HG03378 (cell line): ENCODE measurements around the gene MT1H.

Experiments used
- ATAC-seq: cut with Tn5 transposase; IDR thresholded peaks from one replicate; pipeline ENCODE4 v1.9.1; 2021; ENCODE audit warnings: mild to moderate bottlenecking, moderate library complexity; ENCODE audit not compliant: unreplicated experiment

MT1H gene

DNA sequence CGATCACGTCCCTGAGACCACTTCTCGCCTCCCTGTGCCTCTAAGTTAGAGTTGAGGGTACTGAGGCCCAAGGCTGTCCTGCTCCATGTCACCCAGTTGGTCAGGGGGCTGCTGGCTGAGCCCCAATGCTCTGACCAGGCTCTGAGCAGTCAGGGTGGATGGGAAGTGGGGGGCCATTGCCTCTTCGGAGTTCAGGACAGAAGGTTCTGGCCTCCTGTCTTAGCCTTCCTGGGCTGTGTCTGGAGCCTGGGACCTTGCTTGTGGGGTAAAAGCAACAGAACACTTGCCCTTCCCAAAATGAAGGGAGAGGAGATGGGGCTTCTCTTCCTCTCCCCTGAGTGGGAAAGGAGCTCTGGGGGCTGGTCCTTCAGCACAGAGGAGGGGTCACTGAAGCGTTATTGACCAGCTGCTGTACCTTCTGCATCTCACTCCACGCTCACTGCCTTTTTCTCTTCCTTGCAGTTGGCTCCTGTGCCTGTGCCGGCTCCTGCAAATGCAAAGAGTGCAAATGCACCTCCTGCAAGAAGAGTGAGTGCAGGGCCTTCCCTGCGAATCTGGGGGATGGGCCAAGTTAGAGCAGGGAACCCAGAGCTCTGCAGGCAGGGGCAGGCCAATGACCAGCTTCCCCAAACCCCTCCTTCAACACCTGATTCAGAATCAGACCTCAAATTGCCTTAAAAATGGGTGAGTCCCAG is 13.2 kb downstream of the MT1H start:
- no peak for ATAC-seq

DNA sequence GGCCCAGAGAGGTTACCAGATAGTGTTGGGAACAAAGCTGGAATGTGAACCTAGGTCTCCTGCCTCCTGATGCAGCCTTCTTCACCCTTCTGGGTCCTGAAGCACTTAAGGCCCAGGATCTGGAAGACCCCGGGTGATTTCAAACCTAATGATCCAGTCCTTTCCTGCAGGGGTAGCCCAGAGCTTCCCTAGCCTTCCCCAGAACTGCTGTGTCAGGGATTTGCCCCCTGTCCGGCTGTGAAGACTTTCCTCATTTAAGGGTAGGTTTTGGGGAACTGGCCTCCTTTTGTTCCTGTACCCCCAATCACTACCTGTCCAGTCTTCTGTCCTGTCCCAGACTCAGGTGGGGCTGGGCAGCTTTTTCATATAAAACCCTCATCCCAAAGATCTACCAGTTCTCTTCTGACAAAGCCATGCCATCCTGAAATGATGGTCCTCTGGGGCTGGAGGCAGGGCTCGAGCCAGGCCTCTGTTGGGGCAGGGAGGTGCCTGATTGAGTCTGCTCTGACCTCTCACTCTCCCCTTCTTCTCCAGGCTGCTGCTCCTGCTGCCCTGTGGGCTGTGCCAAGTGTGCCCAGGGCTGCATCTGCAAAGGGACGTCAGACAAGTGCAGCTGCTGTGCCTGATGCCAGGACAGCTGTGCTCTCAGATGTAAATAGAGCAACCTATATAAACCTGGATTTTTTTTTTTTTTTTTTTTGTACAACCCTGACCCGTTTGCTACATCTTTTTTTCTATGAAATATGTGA is 14.0 kb downstream of the MT1H start:
- ATAC-seq = no peak

DNA sequence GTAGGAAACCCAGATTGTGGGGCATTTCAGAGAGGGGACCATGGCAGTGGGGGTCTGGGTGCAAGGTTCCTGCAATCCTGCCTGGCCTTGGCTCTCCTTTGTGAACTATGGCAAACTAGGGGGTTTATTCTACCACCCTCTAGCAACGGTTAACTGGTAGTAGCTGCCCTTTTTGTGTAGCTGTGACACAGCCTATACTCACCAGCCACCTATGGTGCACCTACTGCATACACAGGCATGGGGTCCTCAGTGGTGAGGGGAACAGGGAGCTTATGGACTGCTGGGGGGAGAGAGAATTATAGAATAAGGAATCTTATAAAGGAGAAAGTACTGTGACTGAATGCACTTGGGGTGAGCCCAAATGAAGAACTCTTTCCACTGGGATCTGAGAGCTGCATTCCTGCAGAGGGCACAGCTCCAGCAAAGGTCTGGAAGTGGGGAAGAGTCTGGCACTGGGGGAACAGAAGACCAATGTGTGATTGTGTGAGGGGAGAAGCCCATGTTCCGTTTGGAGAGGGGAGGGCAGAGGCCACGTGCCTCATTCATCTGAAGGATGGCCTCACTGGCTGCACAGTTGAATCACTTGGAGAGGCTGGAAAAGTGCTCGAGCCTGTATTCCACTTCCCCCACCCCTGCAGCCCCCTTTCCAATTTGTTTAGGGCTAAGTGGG is 14.8 kb downstream of the MT1H start:
- no peak for ATAC-seq

DNA sequence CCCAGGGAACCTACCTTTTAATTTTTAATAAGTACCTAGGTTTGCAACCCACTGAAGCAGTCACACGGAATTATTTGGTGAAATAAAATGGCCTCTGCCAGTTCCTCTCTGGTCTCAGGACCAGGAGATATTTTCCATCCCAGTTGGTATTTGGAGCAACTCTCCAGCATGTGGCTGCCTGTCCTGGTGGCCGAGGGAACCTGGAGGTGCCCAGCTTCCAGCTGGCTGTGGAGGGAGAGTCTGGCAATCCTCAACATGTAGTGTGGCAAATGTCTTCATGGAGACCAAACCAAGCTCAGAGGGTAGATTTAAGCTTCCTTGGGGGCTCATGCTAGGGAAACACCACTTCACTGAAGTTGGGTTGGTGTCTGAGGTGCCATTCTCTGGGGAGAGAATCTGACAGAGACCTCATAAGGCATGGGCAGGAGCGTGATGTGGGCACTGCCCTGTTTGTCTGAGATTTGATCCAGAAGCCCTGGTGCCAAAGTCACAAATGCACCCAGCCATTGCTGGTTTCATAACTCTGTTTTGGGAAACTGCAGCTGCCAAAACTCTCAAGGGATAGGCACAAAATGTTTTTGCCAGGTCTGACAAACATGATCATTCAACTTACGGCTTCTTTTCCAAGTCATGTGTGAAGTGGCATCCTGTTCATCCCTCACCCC is 15.4 kb downstream of the MT1H start:
- ATAC-seq = no peak

DNA sequence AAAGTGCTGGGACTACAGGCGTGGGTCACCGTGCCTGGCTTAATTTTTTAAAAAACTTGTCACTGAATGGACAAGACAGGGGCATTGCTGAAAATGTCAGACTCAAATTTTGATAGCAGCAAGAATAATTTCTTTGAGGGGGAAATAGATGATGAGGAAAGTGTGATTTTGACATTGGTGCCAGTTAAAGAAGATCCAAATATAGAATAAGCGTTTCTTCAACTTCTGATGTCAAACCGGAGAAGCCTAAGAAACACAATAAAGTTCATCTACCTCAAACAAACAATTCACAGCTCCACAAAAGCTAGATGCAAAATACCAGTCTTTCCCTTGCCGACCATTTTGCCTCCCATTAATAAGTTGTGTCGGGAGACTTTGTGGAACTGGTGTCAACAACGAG is 17.1 kb downstream of the MT1H start:
- ATAC-seq = no peak

DNA sequence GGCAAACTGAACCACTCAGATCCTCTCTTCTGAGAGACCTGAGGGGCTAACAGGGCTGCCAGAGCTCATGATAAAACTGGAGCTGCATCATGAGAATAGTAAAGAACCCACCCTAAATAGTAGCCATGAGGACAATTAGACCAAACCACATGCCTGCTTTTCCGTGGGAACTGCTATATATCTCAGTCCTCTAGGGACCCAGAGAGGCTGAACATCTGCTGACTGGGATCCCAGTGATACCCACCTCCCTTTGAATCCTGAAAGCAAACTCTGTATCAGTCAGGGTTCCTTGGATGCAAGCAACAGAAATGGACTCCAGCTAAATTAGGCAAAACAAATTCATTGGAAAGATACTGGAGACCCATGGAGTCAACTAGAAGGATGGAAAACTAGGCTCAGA is 19.1 kb downstream of the MT1H start:
- ATAC-seq = no peak

DNA sequence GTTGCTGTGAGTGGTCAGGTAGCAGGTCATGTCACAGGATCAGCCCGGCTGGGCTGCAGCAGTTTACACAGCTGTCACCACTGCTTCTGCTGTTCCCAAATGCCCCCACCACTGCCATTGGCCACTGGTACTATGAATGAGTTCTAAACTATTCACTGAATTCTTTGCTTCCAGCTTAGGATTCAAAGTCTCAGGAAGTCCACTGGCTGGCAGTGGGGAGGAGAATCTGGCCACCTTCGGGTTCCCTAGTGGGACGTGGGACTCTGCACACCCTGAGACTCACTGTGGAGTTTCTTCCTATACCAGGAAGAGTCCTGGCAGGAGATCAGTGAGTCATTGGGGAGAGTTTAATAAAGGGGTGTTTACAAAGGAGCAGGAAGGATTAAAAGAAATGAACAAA is 19.6 kb downstream of the MT1H start:
- no peak for ATAC-seq

DNA sequence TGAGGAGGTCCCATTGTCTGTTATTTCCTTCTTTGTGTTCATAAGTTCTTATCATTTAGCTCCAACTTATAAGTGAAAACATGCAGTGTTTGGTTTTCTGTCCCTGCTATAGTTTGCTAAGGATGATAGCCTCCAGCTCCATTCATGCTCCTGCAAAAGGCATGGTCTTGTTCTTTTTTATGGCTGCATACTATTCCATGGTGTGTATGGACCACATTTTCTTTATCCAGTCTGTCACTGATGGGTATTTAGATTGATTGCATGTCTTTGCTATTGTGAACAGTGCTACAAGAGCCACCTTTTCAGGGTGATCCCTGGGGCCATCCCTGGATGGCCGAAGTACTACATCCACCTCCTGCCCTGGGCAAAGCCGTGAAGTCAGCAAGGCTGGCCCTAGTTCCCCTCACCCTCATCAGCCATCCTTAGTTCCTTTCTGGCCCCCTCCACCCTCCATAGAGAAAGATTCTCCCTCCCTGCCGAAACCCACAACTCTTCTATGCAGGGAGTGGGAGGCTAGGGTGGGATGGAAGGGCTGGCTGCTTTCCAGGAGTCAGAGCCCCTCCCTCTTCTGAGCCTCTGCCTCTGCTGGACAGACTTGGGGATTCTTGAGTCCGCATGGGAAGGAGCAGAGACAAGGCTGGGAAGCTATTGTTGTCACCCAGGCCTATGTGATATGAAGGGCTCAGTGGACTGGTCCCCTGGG is 21.0 kb downstream of the MT1H start:
- no peak for ATAC-seq

DNA sequence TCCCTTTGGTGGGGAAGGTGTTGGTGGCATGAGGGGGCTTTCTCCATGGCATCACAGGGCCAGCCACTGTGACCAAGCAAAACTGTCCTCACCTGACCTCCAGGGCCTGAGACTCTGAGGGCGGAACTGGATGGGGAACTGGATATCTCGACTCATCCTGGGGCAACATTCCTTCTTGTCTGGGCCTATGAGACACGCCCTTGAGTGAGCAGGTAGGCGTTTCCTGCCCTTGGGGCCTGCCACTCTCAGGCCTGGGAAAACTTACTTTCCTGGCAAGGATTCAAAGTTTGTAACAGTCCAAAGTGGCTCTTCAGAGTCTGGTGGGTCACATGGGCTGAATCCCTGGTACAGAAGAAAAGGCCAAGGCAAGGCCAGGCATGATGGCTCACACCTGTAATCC is 22.3 kb downstream of the MT1H start:
- no peak for ATAC-seq

DNA sequence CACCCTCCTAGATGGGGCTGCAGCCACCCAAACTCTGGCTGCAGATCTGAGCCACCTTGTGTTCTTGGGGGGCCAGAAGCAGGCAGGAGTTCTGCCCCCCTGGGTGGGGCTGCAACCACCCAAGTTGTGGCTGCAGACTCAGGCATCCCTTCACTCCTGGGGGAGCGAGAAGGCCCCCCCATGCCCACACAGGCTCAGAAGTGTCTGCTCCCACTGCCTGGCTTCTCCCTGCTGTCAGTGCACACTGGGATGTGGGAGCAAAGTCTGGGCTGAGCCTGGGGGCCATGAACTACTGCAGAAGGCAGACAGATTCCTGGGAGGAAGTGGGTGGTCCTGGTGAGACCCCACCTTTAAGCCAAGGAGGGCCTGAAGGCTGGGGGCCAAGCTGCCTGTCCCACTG is 25.6 kb downstream of the MT1H start:
- ATAC-seq = no peak

DNA sequence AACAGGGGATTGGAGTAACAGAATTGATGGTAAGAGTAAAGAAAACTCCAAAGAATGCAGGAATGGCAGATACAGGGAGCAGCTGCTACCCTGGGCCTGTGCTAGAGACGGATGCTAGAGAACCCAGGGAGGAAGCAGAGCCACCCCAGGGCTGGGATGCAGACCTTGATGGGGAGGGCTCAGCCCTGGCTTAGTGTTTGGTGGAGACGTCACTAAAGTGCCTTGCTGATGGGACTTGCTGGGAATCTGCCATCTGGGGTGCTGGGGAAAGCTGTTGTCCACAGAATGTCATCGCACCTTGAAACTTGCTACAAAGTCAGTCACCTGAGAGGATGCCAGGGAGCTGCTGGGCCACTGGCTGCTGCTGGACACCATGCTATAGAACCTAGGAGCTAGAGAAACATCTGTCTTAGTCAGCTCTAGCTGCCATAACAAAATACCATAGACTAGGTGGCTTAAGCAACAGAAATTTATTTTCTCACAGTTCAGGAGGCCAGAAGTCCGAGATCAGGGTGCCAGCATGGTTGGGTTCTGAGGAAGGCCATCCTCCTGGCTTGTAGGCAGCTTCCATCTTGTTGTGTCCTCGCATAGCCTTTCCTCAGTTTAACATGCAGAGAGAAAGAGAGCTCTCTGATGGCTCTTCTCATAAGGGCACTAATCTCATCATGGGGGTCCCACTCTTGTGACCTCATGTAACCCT is 28.0 kb downstream of the MT1H start:
- no peak for ATAC-seq

DNA sequence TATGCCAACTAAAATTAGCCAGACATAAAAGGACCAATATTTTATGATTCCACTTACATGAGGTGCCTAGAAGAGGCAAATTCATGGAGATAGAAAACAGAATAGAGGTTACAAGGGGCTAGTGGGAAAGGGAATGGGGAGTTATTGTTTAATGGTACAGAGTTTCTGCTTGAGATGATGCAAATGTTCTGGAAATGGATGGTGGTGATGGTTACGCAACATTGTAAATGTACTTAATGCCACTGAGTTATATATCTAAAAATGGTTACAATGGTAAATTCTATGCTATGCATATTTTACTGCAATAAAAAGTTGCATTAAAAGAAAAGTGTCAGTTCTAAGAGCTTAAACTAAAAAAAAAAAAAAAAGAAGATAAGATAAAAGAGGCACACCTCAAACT is 30.6 kb downstream of the MT1H start:
- ATAC-seq = no peak

DNA sequence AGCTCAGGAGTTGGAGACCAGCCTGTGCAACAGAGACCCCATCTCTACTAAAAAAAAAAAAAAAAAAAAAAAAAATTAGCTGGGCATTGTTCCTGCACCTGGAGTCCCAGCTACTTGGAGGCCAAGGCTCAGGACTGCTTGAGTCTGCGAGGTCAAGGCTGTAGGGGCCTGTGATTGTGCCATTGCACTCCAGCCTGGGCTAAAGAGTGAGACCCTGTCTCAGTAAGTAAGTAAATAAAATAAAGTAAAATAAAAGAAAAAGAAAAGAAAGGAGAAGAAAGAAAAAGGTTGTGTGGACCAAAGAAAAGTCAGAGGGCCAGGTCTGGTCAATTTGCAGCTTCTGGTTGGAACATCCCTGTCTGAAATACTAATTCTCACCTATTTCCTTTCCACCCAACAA is 31.0 kb downstream of the MT1H start:
- ATAC-seq = no peak

DNA sequence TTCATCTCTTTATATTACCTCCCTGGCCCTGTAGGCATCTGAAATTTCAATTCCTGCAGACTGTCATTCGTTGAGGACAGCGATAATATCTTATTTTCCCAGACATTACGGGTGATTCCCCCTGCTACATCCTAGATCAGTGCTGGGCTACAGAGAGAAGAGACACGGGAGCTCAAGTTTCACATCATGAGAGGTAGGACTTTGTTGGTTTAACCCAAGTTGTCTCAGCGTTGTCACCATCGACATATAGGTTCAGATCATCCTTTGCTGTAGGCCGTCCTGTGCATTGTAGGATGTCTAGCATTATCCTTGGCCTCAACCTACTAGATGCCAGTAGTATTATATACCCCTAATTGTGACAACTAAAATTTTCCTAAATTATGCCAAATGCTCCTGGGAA is 31.9 kb downstream of the MT1H start:
- ATAC-seq = no peak

DNA sequence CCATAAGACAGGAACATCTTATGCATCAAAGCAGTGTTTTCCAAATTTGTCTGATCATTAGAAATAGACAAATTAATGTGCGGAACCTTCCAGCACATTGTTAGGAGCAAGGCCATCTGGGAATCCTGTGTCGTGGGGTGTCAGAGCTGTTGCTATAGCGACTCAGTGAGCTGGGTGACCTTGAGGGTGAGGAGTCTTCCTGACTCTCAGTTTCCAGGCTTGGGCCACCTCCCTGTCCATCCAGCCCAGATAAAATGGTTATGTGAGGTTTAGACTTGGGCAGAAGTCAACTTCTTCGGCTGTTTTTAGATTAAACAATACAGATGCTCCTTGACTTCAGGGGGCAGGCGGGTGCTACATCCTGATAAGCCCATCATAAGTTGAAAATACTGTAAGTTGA is 33.2 kb downstream of the MT1H start:
- ATAC-seq = no peak

DNA sequence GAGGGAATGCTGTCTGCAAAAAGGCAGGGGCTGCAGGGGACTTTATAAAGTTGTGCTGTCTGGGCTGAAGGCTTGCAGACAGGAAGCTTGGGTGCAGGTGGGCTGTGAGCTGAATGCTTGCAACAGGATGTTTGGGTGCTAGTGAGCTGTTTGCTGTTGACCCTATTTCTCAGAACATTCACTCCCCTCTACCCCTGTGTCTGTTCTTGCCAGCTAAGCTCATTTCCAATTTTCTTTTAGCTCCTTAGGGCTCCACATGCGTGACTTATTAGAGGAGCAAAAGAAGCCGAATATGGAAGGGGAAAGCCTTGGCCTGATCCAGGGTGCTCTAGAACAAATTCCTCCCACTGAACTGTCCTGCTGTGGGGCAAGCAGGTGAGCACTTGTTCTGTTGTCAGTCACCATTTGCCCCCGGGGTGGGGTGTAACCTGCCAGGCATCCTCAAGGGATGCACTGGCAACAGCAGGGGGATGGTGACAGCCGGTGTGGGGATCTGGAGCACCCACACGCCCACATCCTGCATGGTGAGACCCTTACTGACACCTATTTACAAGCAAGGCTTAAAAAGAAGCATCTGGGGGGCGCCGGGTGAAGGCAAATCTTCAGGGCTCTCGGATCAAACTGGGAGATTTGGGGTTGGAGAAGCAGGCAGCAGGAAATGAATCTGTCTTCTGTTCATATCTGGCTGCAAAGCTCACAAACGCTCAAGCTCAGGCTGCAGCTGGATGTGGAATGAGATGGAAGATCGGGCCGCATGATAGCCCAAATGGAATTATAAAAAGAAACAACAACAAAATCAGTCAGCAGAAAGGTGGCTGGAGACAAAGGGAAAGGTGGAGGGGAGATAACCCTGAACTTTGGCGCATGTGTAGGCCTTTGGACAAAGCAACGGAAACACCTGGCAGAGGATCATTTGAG is 39.2 kb downstream of the MT1H start:
- ATAC-seq = no peak

DNA sequence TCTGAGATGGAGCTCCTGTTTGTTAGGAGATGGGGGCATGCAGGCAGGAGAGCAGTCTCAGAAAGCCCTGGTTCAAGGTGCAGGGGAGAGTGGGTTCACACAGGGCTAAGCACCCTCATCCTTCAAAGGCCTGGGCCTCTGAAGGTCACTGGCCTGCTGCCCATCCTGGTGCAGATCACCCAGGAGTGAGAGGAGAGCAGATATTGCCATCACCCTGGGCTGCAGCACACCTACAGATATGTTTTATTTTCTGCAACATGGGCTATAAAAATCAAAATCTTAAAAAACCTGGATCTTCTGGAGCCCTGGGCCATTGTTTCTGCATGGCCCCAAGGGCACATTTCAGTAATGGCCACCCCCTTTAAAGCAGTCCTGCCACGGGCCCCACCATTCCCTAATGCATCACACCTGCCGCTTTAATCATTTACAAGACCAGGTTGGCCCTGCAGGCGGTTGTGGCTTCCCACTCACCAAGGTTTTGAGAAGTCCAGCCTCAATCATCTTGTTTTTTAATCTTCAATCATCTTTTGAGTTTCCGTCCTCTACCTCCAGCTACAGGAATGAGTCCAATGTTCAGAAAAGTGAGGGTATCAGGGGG is 39.9 kb downstream of the MT1H start:
- ATAC-seq = no peak

DNA sequence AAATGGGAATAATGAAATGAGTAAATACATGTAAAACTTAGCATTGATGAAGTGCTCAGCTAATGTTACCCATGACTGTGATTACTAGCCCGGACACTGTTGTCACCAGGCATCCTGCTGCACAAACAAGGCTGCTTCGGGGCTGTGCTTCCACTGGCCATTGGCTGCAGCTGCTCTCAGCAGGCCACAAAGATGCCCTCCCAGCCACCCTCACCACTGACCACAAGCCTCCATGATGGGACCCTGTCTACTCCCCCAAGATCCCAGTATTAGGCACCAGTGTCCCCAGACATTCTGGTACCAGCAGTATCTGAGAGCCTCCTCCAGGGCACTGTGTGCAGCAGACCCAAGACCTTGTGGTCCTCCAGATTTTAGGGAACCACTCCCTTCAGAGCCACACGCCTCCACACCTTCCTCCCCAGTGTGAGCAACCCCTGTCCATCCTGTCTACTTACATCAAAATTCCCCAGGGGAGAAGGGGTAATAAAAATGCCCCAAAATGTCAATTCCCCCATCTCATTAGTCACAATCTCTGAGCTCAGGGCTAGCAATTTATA is 40.6 kb downstream of the MT1H start:
- no peak for ATAC-seq

DNA sequence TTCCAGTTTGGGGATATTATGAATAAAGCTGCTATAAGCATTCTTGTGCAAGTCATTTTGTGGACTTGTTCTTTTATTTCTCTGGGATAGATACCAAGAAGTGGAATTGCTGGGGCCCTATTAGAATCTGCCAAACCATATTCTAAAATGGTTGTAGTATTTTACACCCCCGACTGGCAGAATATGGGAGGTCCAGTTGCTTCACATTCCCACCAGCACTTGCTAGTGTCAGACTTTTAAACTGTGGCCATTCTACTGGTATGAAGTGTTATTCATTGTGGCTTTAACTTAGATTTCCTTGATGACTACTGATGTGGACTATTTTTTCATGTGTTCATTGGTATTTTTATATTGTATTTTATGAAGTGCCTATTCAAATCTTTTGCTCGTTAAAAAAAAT is 42.2 kb downstream of the MT1H start:
- ATAC-seq = no peak
